ENCODE results near the gene CLRN3. TPM values are rescaled to one million over a fixed set of nuclear protein-coding genes. Genes with fewer than 3 reads are reported as not detected.

Gene CLRN3
- total and polyA plus RNA-seq, 9 of the 15 experiments (the other 6 are each of a cell fraction or from before 2014, with no cell fraction given), result not detected

DNA sequence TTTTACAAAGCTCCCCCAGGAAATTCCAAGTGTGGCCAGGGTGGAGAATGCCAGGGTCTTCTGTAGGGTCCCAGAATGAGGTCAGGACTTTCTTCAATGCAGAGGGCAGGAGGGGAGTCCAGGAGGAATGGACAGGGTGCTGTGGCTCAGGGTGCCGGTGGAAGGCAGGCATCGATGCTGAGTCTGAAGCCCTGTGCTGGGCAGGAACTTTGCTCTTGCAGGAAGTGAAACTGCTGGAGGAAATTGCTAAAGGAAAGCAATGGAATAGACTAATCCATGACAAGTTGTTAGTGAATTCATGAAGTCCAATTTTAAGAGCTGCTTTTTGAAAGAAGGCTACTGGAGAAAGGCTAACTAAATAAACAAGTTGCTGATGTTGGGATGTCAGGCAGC lies 29.0 kb upstream of the CLRN3 start (continued):
- TF ChIP-seq, protein P1, sequence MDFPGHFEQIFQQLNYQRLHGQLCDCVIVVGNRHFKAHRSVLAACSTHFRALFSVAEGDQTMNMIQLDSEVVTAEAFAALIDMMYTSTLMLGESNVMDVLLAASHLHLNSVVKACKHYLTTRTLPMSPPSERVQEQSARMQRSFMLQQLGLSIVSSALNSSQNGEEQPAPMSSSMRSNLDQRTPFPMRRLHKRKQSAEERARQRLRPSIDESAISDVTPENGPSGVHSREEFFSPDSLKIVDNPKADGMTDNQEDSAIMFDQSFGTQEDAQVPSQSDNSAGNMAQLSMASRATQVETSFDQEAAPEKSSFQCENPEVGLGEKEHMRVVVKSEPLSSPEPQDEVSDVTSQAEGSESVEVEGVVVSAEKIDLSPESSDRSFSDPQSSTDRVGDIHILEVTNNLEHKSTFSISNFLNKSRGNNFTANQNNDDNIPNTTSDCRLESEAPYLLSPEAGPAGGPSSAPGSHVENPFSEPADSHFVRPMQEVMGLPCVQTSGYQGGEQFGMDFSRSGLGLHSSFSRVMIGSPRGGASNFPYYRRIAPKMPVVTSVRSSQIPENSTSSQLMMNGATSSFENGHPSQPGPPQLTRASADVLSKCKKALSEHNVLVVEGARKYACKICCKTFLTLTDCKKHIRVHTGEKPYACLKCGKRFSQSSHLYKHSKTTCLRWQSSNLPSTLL (IDR thresholded peaks at IDR 0.05), result no peak
- TF ChIP-seq ZNF830 (CRISPR knock-in tag; IDR thresholded peaks at IDR 0.05) (no peak), LCOR (CRISPR knock-in tag; IDR thresholded peaks at IDR 0.05) (no peak), ZNF668 (CRISPR knock-in tag; IDR thresholded peaks at IDR 0.05) (no peak), ZNF165 (CRISPR knock-in tag; IDR thresholded peaks at IDR 0.05; ENCODE audit: borderline replicate concordance) (no peak), GABPB2 (CRISPR knock-in tag; conservative IDR thresholded peaks at IDR 0.05) (no peak), HNRNPUL1 (IDR thresholded peaks at IDR 0.05; ENCODE audit: low read length) (no peak), HDAC2 (IDR thresholded peaks at IDR 0.05) (no peak), DPF2 (IDR thresholded peaks at IDR 0.05) (no peak), KHSRP (IDR thresholded peaks at IDR 0.05) (no peak)
- TF ChIP-seq, protein P2, sequence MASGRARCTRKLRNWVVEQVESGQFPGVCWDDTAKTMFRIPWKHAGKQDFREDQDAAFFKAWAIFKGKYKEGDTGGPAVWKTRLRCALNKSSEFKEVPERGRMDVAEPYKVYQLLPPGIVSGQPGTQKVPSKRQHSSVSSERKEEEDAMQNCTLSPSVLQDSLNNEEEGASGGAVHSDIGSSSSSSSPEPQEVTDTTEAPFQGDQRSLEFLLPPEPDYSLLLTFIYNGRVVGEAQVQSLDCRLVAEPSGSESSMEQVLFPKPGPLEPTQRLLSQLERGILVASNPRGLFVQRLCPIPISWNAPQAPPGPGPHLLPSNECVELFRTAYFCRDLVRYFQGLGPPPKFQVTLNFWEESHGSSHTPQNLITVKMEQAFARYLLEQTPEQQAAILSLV (tag; IDR thresholded peaks at IDR 0.05), result no peak
- TF ChIP-seq, protein P3, sequence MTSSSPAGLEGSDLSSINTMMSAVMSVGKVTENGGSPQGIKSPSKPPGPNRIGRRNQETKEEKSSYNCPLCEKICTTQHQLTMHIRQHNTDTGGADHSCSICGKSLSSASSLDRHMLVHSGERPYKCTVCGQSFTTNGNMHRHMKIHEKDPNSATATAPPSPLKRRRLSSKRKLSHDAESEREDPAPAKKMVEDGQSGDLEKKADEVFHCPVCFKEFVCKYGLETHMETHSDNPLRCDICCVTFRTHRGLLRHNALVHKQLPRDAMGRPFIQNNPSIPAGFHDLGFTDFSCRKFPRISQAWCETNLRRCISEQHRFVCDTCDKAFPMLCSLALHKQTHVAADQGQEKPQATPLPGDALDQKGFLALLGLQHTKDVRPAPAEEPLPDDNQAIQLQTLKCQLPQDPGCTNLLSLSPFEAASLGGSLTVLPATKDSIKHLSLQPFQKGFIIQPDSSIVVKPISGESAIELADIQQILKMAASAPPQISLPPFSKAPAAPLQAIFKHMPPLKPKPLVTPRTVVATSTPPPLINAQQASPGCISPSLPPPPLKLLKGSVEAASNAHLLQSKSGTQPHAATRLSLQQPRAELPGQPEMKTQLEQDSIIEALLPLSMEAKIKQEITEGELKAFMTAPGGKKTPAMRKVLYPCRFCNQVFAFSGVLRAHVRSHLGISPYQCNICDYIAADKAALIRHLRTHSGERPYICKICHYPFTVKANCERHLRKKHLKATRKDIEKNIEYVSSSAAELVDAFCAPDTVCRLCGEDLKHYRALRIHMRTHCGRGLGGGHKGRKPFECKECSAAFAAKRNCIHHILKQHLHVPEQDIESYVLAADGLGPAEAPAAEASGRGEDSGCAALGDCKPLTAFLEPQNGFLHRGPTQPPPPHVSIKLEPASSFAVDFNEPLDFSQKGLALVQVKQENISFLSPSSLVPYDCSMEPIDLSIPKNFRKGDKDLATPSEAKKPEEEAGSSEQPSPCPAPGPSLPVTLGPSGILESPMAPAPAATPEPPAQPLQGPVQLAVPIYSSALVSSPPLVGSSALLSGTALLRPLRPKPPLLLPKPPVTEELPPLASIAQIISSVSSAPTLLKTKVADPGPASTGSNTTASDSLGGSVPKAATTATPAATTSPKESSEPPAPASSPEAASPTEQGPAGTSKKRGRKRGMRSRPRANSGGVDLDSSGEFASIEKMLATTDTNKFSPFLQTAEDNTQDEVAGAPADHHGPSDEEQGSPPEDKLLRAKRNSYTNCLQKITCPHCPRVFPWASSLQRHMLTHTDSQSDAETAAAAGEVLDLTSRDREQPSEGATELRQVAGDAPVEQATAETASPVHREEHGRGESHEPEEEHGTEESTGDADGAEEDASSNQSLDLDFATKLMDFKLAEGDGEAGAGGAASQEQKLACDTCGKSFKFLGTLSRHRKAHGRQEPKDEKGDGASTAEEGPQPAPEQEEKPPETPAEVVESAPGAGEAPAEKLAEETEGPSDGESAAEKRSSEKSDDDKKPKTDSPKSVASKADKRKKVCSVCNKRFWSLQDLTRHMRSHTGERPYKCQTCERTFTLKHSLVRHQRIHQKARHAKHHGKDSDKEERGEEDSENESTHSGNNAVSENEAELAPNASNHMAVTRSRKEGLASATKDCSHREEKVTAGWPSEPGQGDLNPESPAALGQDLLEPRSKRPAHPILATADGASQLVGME (CRISPR knock-in tag; IDR thresholded peaks at IDR 0.05), result no peak
